ENCODE results near the gene STON2.
"Not testable (repeated sequence)": the region's sequence is repeated elsewhere in the genome, so short reads cannot be mapped to it uniquely, and the experiment has no call there.

STON2 gene

DNA sequence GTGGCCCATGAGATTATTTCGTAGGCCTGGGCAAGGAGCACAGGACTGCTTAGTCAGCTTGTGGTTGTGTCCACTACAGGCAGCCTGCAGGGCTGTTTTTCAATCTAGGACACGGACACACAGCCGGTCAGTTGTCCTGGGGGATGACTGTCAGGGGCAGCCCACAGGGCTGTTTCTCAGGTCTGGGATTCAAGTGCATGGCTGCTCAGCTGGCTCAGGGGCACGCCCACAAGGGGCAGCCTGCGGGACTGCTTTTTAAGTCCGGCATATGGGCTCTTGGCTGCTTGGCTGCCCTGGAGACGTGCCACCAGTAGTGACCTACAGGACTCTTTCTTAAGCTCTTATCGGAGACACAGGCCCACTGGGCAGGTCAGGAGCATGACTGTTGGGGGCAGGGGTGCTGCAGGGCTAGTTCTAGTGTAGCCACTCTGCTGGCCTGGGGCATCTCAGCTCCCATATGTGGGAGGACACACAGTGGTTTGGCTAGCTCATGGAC is 152.8 kb downstream of the STON2 start:
- Mint-ChIP-seq H3K4me3 (no peak overlapping the region), H3K9me3 (peaks cover 40% of the 10 kb centered on the region), H3K4me1 (no peaks in the 10 kb centered on the region), H3K36me3 (ENCODE audit: low read depth) (peaks cover 20% of the 10 kb centered on the region), H3K27ac (no peak overlapping the region), H3K27me3 (ENCODE audit: low read depth, poor library complexity) (peaks cover 7% of the 10 kb centered on the region)
- TF ChIP-seq, protein P1, sequence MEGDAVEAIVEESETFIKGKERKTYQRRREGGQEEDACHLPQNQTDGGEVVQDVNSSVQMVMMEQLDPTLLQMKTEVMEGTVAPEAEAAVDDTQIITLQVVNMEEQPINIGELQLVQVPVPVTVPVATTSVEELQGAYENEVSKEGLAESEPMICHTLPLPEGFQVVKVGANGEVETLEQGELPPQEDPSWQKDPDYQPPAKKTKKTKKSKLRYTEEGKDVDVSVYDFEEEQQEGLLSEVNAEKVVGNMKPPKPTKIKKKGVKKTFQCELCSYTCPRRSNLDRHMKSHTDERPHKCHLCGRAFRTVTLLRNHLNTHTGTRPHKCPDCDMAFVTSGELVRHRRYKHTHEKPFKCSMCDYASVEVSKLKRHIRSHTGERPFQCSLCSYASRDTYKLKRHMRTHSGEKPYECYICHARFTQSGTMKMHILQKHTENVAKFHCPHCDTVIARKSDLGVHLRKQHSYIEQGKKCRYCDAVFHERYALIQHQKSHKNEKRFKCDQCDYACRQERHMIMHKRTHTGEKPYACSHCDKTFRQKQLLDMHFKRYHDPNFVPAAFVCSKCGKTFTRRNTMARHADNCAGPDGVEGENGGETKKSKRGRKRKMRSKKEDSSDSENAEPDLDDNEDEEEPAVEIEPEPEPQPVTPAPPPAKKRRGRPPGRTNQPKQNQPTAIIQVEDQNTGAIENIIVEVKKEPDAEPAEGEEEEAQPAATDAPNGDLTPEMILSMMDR (IDR thresholded peaks at IDR 0.05), result no peak
- DNase-seq, result no peak

DNA sequence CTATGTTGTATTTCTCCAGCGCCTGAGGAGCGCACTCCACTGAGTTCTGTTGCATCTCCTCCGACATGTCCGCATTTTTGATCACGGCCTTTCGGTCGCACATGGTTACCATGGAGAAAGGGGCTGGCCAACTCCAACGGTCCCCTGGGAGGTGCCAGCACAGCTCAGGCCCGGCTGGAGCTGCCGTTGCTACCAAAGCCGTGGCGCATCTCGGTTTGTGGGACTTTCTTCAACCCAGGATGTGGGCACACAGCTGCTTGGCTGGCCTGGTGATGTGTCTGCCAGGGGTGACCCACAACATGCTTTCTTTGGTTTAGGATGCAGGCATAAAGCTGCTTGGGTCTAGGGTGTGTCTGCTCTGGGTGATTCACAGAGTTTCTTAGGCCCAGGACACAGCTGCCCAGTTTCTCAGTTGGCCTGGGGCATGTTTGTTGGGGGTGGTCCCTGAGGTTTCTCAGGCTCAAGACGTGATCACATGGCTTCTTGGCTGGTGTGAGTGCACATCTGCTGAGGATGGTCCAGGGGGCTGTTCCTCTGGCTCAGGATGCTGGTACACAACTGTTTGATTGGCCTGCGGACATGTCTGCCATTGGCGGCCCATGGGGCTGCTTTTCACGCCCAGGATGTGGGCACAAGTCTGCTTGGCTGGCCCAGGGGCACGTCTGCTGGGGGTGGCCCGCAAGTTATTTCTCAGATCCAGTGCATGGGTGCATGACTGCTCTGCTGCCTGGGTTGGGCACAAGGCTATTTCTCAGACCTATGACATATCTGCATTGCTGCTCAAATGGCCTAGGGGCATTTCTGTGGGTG is 153.5 kb downstream of the STON2 start:
- no peak for DNase-seq
- Mint-ChIP-seq H3K27me3 (ENCODE audit: low read depth, poor library complexity) (peaks cover 7% of the 10 kb centered on the region), H3K9me3 (peaks cover 46% of the 10 kb centered on the region), H3K4me3 (no peak overlapping the region), H3K4me1 (no peaks in the 10 kb centered on the region), H3K36me3 (ENCODE audit: low read depth) (peaks cover 20% of the 10 kb centered on the region), H3K27ac (no peak overlapping the region)
- TF ChIP-seq, protein P1 (IDR thresholded peaks at IDR 0.05), result no peak

DNA sequence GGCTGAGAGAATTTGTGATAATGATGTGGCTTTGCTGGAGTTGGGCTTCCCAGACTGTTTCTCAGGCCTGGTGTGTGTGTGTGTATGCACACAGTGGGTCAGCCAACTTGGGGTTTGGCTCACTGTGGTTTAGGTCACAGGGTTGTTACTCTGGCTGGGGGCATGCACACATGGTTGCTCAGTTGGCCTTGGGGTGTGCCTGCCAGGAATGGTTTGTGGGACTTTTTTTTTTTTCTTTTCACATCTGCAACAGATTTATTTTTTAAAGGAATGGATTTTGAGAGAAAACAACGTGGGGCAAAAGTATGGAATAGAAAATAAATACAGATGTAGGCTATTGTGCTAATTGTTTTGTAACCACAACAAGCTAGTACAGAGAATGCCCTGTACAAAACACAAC is 154.4 kb downstream of the STON2 start:
- peaks cover 53% of the 10 kb centered on the region for H3K9me3 Mint-ChIP-seq
- H3K27ac Mint-ChIP-seq, result no peak overlapping the region
- H3K4me3 Mint-ChIP-seq, result no peak overlapping the region
- H3K36me3 Mint-ChIP-seq (ENCODE audit: low read depth), result peaks cover 20% of the 10 kb centered on the region
- no peaks in the 10 kb centered on the region for H3K4me1 Mint-ChIP-seq
- DNase-seq, result no peak
- TF ChIP-seq, protein P1 (IDR thresholded peaks at IDR 0.05), result no peak
- peaks cover 7% of the 10 kb centered on the region for H3K27me3 Mint-ChIP-seq (ENCODE audit: low read depth, poor library complexity)

DNA sequence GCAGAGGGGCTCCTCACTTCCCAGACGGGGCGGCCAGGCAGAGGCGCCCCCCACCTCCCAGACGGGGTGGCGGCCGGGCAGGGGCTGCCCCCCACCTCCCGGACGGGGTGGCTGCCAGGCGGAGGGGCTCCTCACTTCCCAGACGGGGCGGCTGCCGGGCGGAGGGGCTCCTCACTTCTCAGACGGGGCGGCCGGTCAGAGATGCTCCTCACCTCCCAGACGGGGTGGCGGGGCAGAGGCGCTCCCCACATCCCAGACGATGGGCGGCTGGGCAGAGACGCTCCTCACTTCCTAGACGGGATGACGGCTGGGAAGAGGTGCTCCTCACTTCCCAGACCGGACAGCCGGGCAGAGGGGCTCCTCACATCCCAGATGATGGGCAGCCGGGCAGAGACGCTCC is 155.7 kb downstream of the STON2 start:
- not testable (repeated sequence) for DNase-seq, H3K27ac Mint-ChIP-seq, H3K4me3 Mint-ChIP-seq, H3K4me1 Mint-ChIP-seq
- Mint-ChIP-seq H3K27me3 (ENCODE audit: low read depth, poor library complexity) (peaks cover 11% of the 10 kb centered on the region), H3K9me3 (peaks cover 58% of the 10 kb centered on the region), H3K36me3 (ENCODE audit: low read depth) (peaks cover 20% of the 10 kb centered on the region)

DNA sequence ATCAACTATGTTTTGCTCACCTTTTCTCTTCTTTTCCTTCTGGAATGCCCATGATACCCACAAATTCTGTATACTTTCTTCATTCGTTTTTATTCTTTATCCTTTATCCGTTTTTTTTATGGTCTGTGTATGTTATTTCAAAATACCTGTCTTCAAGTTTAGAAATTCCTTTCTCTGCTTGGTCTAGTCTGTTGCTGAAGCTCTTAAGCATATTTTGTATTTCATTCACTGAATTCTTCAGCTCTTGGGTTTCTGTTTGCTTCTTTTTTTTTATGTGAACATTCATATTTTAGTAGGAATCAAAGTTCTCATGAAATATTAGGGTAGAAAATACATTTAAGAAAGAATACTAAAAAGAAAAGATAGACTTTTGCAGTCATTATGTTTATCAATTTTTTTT is 156.6 kb downstream of the STON2 start:
- H3K4me3 Mint-ChIP-seq, result no peak overlapping the region

DNA sequence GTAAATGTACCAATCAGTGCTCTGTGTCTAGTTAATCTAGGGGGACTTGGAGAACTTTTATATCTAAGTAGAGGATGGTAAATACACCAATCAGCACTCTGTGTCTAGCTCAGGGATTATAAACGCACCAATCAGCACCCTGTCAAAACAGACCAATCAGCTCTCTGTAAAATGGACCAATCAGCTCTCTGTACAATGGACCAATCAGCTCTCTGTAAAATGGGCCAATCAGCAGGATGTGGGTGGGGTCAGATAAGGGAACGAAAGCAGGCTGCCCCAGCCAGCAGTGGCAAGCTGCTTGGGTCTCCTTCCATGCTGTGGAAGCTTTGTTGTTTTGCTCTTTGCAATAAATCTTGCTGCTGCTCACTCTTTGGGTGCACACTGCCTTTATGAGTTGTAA is 163.3 kb downstream of the STON2 start:
- H3K36me3 Mint-ChIP-seq (ENCODE audit: low read depth); H3K27me3 Mint-ChIP-seq (ENCODE audit: low read depth, poor library complexity): not testable (repeated sequence)

More for the DNA sequence above, 156.6 kb downstream of the STON2 start:
- TF ChIP-seq, protein P1 (IDR thresholded peaks at IDR 0.05), result no peak
- Mint-ChIP-seq H3K9me3 (peaks cover 58% of the 10 kb centered on the region), H3K27me3 (ENCODE audit: low read depth, poor library complexity) (peaks cover 11% of the 10 kb centered on the region), H3K4me1 (peaks cover 2% of the 10 kb centered on the region), H3K27ac (no peak overlapping the region), H3K36me3 (ENCODE audit: low read depth) (peaks cover 20% of the 10 kb centered on the region)
- DNase-seq, result no peak

DNA sequence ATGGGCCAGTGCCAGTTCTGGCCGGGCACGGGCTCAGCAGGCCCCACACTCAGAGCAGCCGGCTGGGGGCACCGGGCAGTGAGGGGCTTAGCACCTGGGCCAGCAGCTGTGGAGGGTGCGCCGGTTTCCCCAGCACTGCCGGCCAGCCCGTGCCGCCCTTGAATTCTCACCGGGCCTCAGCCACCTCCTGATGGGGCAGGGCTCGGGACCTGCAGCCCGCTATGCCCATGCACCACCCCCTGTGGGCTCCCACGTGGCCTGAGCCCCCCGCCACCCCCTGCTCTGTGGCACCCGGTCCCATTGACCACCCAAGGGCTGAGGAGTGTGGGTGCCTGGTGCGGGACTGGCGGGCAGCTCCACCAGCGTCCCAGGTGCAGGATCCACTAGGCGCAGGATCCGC is 164.0 kb downstream of the STON2 start:
- H3K4me1 Mint-ChIP-seq, result peaks cover 30% of the 10 kb centered on the region
- peaks cover 25% of the 10 kb centered on the region for H3K9me3 Mint-ChIP-seq
- no peak for DNase-seq
- H3K27me3 Mint-ChIP-seq (ENCODE audit: low read depth, poor library complexity), result peaks cover 9% of the 10 kb centered on the region
- H3K27ac Mint-ChIP-seq, result no peak overlapping the region
- no peaks in the 10 kb centered on the region for H3K36me3 Mint-ChIP-seq (ENCODE audit: low read depth)
- TF ChIP-seq, protein P1 (IDR thresholded peaks at IDR 0.05), result no peak
- H3K4me3 Mint-ChIP-seq, result no peak overlapping the region

More for the DNA sequence above, 163.3 kb downstream of the STON2 start:
- Mint-ChIP-seq H3K9me3 (peaks cover 24% of the 10 kb centered on the region), H3K4me1 (peaks cover 23% of the 10 kb centered on the region)
- H3K4me3 Mint-ChIP-seq, H3K27ac Mint-ChIP-seq, DNase-seq: not testable (repeated sequence)
